DOHH2 (cell line): ENCODE measurements around the gene LRMDA.

Experiments used
- EZH2phosphoT487 ChIP-seq: fragments of 200-600 bp; sonication (generic); IDR thresholded peaks from 2 replicates; pipeline ENCODE4 v1.6.1; 2017; ENCODE audit warnings: borderline replicate concordance, mild to moderate bottlenecking, antibody characterized with exemption, low read length, moderate library complexity, mixed read lengths
- TF ChIP-seq, protein P1 (sequence below): fragments of 200-600 bp; sonication (generic); IDR thresholded peaks from one replicate; pipeline ENCODE4 v1.5.1; 2014; ENCODE audit warnings: antibody characterized with exemption, mild to moderate bottlenecking, low read depth, low read length; ENCODE audit not compliant: poor library complexity, severe bottlenecking

DNA sequence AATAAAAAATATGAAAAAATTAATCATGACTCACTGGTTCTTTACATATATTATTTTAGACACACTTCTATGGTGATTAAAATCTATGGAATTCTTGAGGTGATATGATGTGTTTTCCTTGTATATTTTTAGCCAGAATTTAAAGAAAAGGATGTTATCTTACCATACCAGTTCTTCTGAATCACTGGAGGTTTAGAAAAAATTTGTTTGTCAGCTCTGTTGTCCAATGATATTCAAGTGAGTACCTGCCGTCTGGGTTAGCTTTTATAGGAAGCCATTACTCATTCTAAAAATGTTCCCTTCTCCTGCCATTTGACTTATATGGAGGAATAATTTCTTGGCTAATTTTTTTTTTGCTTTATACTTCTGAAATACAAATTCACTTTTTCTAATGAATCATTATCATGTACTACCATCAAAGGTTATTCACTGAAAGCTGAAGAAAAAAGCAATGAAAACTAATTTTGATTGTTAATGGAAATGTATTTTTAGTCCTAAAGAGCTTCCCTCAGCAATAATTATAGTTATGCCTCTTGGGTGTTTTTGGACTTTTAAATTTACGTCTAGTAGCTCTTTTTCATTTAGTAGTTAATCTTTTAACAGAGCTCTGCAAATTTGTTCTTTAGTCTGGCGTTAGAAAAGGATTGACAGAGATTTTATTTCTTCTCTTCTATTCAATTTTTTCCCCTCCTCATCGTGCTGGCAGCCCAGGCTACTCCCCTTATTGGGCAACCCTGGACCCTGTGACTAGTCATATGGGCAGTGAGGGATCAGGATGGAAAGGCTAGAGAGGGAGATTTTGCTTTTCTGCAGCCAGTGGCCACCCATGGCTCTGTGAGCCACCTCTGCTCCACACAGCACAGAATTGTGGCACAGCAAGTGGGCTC is 434.2 kb downstream of the LRMDA start:
- TF ChIP-seq, protein P1, sequence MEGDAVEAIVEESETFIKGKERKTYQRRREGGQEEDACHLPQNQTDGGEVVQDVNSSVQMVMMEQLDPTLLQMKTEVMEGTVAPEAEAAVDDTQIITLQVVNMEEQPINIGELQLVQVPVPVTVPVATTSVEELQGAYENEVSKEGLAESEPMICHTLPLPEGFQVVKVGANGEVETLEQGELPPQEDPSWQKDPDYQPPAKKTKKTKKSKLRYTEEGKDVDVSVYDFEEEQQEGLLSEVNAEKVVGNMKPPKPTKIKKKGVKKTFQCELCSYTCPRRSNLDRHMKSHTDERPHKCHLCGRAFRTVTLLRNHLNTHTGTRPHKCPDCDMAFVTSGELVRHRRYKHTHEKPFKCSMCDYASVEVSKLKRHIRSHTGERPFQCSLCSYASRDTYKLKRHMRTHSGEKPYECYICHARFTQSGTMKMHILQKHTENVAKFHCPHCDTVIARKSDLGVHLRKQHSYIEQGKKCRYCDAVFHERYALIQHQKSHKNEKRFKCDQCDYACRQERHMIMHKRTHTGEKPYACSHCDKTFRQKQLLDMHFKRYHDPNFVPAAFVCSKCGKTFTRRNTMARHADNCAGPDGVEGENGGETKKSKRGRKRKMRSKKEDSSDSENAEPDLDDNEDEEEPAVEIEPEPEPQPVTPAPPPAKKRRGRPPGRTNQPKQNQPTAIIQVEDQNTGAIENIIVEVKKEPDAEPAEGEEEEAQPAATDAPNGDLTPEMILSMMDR, result no peak
- no peak for TF ChIP-seq EZH2phosphoT487
